Adrenal gland (tissue), 5 donors: ENCODE results near the gene TBC1D22A.

Source experiments
- CTCF ChIP-seq, 6 experiments: fragments of 450-650 bp in 4 of 6; fragments of 200-600 bp in 2 of 6; sonication (generic) in 1 of 6; IDR thresholded peaks; 1 replicate in 5 of 6; 2 replicates in 1 of 6; pipeline versions ENCODE4 v1.5.1 to v1.8.0; 2016 to 2021; ENCODE audit warnings: antibody characterized with exemption in 6 of 6, mild to moderate bottlenecking in 2 of 6, moderate library complexity in 1 of 6
- POLR2A ChIP-seq, 2 donors: fragments of 450-650 bp; IDR thresholded peaks; one replicate each; pipeline ENCODE4 v1.6.1; 2017; ENCODE audit warnings: antibody characterized with exemption in 2 of 2, mild to moderate bottlenecking in 2 of 2, moderate library complexity in 1 of 2
- donor health status: DM: no; HTN: no; CAD: no.

- no peak for TF ChIP-seq POLR2A (IDR thresholded peaks at IDR 0.05)
- no peak for TF ChIP-seq CTCF (IDR thresholded peaks at IDR 0.05)
These were observed 134.8 kb downstream of the TBC1D22A start for GRCh38 chr22:46897246-46897623.
